ENCODE data around the gene PCSK2. TPM values are rescaled to one million over a fixed set of nuclear protein-coding genes. Genes with fewer than 3 reads are reported as not detected.
A peak's percentile ranks its signal among the peaks of the same experiment; 100 is the strongest.

The PCSK2 gene
- total and polyA plus RNA-seq, 4 donors = 0.13 to 2.2 TPM; not detected in 2

DNA sequence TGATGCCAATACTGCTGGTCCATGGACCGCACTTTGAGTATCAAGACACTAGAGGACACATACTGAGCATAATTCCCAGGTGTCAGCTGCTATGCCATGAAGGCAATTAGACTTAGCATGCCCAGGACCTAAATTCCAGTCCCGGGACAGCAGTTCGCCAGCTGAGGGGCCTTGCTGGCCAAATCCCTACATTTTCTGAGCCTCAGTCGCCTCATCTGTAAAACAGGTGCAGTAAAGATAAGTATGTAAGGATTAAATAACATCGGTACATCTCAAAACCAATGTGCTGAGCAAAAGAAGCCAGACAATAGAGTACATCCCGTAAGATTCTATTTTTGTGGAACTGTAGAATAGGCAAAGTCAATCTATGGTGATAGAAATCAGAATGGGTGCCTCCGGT lies 303.3 kb downstream of the PCSK2 start:
- no peaks in the 10 kb centered on the region for H3K4me1 ChIP-seq (ENCODE audit: control insufficient read depth in 1 of 2, insufficient read depth in 2 of 2, low read length in 2 of 2)
- intact Hi-C loops (cut with DNase I) = loop anchor here in 1 of 2 donors (2.0 to 10.0 kb wide), 2 partner anchors 83 to 365 kb away; no protein-coding TSS in a partner anchor
- 88 to 90% methylated on average over 7 of the region's 7 CpGs for WGBS, 2 donors
- no peak for ATAC-seq (ENCODE audit: low FRiP score)
- no peaks in the 10 kb centered on the region for H3K27me3 ChIP-seq (ENCODE audit: control insufficient read depth in 1 of 2, insufficient read depth in 2 of 2, low read length in 1 of 2)
- no peak overlapping the region for H3K27ac ChIP-seq (ENCODE audit: low read depth in 1 of 2, low read length in 2 of 2)
- H3K36me3 ChIP-seq (ENCODE audit: control insufficient read depth in 1 of 2, insufficient read depth in 2 of 2, low read length in 1 of 2) = no peaks in the 10 kb centered on the region
- H3K4me3 ChIP-seq (ENCODE audit: low read length in 2 of 2) = no peak overlapping the region
- H3K9me3 ChIP-seq (ENCODE audit: control insufficient read depth, low read length) = no peaks in the 10 kb centered on the region
- DNase-seq = no peak

DNA sequence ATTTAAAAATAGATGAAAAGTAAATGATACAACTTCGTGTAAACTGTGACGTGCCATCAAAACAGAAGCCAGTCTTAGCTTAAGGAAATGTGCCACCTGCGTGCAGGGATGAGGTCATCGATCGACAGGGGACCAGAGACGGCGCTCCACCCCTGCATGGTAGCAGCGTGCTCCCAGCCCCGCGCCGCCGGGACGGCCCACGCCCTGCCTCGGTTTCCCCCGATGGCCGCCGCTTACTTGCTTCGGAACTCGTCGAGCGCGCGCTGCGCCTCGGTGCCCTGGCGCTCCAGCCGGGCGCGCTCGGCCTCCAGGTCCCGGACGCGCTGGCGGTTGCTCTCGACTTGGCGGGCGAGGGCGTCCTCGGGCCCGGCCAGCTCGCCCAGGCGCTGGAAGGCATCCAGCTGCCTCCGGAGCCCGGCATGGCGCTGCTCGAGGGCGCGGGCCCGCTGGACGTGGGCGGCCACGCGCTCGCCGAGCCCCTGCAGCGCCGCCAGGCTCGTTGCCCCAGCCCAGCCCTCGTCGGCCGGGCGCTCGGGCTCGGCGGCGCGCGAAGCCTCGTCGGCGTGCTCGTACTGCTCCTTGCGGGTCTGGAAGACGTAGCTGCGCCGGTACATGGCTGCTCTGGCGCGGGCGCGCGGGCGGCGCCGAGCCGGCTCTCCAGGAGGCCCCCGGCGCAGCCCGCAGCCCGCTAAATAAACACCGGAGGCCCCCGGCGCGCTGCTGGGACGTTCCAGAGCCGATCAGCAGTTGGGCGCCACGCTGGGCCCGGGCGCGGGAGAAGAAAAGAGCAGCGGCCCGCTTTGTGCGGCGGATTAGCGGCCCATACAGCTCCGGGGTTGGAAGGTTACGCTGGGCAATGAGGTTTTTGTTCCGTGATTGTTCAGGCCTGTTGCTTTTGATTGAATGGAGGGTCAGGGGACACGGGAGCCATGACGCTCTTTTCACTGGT lies 304.1 kb downstream of the PCSK2 start, which contains the start of gene BFSP1:
TSS of gene BFSP1 (minus strand) at position 664 of the 949 bp plus-strand sequence. CDS start at position 614, 50 bp downstream.
- intact Hi-C loops (cut with DNase I) = loop anchor here in 1 of 2 donors (2.0 to 10.0 kb wide), 2 partner anchors 82 to 364 kb away; no protein-coding TSS in a partner anchor
- no peaks in the 10 kb centered on the region for H3K4me1 ChIP-seq (ENCODE audit: control insufficient read depth in 1 of 2, insufficient read depth in 2 of 2, low read length in 2 of 2)
- H3K36me3 ChIP-seq (ENCODE audit: control insufficient read depth in 1 of 2, insufficient read depth in 2 of 2, low read length in 1 of 2) = no peaks in the 10 kb centered on the region
- H3K27me3 ChIP-seq (ENCODE audit: control insufficient read depth in 1 of 2, insufficient read depth in 2 of 2, low read length in 1 of 2) = no peaks in the 10 kb centered on the region
- ATAC-seq (ENCODE audit: low FRiP score) = peak; percentile 81
- DNase-seq = peak; percentile 70 to 86
- H3K4me3 ChIP-seq (ENCODE audit: low read length in 2 of 2) = peak within 1 kb of the TSS; percentile 31 to 58
- 1% methylated on average over 102 to 111 of the region's 111 CpGs for WGBS, 2 donors
- H3K9me3 ChIP-seq (ENCODE audit: control insufficient read depth, low read length) = no peaks in the 10 kb centered on the region
- no peak within 1 kb of the TSS for H3K27ac ChIP-seq (ENCODE audit: low read depth in 1 of 2, low read length in 2 of 2)

DNA sequence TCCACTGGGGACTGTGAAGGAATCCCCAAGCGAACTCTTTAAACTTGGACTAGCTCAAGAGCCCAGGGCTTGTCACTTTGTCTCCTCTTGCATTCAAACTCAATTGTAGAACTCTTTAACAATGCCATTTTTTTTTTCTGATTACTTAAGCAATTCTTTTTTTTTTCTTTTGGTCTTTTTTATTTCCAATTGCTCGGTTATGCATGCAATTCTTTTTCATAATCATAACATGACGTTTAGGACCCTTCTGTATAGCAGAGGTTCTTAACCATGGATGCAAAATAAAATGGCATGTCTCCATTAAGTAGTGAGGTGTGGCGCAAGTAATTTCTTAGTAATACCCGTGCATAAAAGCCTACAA lies 304.8 kb downstream of the PCSK2 start:
- H3K27ac ChIP-seq (ENCODE audit: low read depth in 1 of 2, low read length in 2 of 2) = no peak overlapping the region
- H3K4me3 ChIP-seq (ENCODE audit: low read length in 2 of 2) = no peak overlapping the region
- H3K4me1 ChIP-seq (ENCODE audit: control insufficient read depth in 1 of 2, insufficient read depth in 2 of 2, low read length in 2 of 2) = no peaks in the 10 kb centered on the region
- intact Hi-C loops (cut with DNase I) = loop anchor here in 1 of 2 donors (2.0 to 10.0 kb wide), 2 partner anchors 81 to 363 kb away; no protein-coding TSS in a partner anchor
- DNase-seq (no peak), ATAC-seq (ENCODE audit: low FRiP score) (no peak)
- H3K36me3 ChIP-seq (ENCODE audit: control insufficient read depth in 1 of 2, insufficient read depth in 2 of 2, low read length in 1 of 2) = no peaks in the 10 kb centered on the region
- 71 to 72% methylated on average over 5 of the region's 5 CpGs for WGBS, 2 donors
- H3K27me3 ChIP-seq (ENCODE audit: control insufficient read depth in 1 of 2, insufficient read depth in 2 of 2, low read length in 1 of 2) = no peaks in the 10 kb centered on the region
- no peaks in the 10 kb centered on the region for H3K9me3 ChIP-seq (ENCODE audit: control insufficient read depth, low read length)

DNA sequence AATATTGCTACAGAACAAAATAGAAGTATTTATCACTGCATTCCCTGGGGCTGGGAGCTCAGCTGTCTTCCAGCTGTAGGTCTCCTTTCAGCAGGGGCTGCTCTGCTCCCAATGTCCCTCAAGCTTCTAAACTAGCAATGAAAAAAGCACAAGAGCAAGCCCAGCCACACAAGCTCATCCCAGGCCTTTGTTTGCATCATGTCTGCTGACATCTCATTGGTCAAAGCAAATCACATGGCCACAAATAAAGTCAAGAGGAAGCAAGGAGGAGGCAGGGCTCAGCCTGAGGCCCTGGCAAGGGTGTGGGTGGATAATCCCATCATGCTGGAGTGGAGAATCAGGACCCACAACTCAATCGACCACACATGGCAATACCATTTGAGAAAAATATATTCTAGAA lies 306.6 kb downstream of the PCSK2 start:
- Histone ChIP-seq H3K4me3 (ENCODE audit: low read length in 2 of 2) (no peak overlapping the region), H3K36me3 (ENCODE audit: control insufficient read depth in 1 of 2, insufficient read depth in 2 of 2, low read length in 1 of 2) (no peaks in the 10 kb centered on the region), H3K27ac (ENCODE audit: low read depth in 1 of 2, low read length in 2 of 2) (no peak overlapping the region), H3K9me3 (ENCODE audit: control insufficient read depth, low read length) (no peaks in the 10 kb centered on the region), H3K4me1 (ENCODE audit: control insufficient read depth in 1 of 2, insufficient read depth in 2 of 2, low read length in 2 of 2) (no peaks in the 10 kb centered on the region), H3K27me3 (ENCODE audit: control insufficient read depth in 1 of 2, insufficient read depth in 2 of 2, low read length in 1 of 2) (no peaks in the 10 kb centered on the region)
- intact Hi-C loops (cut with DNase I) = loop anchor here in 1 of 2 donors (10.0 kb wide), 1 partner anchor 361 kb away; no protein-coding TSS in a partner anchor
- WGBS, 2 donors = 74 to 76% methylated on average over 1 of the region's 1 CpG
- DNase-seq = no peak
- ATAC-seq (ENCODE audit: low FRiP score) = no peak

DNA sequence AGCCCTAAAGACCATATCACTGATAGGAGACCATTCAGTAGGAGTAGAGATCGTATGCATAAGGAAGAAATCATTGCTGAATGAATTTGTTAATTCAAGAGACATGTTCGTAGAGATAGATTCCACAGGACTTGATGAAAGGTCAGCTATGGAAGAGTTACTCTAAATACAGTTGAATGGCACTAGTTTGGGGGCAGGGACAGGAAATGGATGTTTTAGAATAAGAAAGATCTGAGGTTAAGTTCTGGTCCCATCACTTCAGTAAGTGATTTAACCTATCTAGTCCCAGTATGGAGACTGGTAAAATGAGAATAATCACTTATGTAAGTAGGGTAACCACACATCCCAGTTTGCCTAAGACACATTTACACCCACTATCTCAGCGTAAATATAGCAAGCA lies 307.2 kb downstream of the PCSK2 start:
- Histone ChIP-seq H3K27ac (ENCODE audit: low read depth in 1 of 2, low read length in 2 of 2) (no peak overlapping the region), H3K4me1 (ENCODE audit: control insufficient read depth in 1 of 2, insufficient read depth in 2 of 2, low read length in 2 of 2) (peaks cover 0 to 3% of the 10 kb centered on the region in 2 donors), H3K4me3 (ENCODE audit: low read length in 2 of 2) (no peak overlapping the region), H3K9me3 (ENCODE audit: control insufficient read depth, low read length) (no peaks in the 10 kb centered on the region), H3K27me3 (ENCODE audit: control insufficient read depth in 1 of 2, insufficient read depth in 2 of 2, low read length in 1 of 2) (no peaks in the 10 kb centered on the region), H3K36me3 (ENCODE audit: control insufficient read depth in 1 of 2, insufficient read depth in 2 of 2, low read length in 1 of 2) (no peaks in the 10 kb centered on the region)
- intact Hi-C loops (cut with DNase I) = loop anchor here in 1 of 2 donors (10.0 kb wide), 1 partner anchor 361 kb away; no protein-coding TSS in a partner anchor
- DNase-seq = no peak
- WGBS, 2 donors = 91 to 92% methylated on average over 3 of the region's 3 CpGs
- ATAC-seq (ENCODE audit: low FRiP score) = no peak
